ENCODE measurements around the gene ISG15.
"Not testable (repeated sequence)": the region's sequence is repeated elsewhere in the genome, so short reads cannot be mapped to it uniquely, and the experiment has no call there.

Gene ISG15

GRCh38 chr1:1030867-1031658 is 17.8 kb downstream of the ISG15 start:
- not testable (repeated sequence) for DNase-seq

GRCh38 chr1:1031659-1032235 is 18.4 kb downstream of the ISG15 start:
- DNase-seq: no peak

- DNase-seq: no peak
Observed at GRCh38 chr1:1032424-1032823, 19.1 kb downstream of the ISG15 start.

GRCh38 chr1:1033009-1033587 is 19.8 kb downstream of the ISG15 start:
- DNase-seq: peak; percentile 73

- no peak for DNase-seq
Observed at GRCh38 chr1:1033731-1034438, 20.6 kb downstream of the ISG15 start.

- DNase-seq: no peak
Observed at GRCh38 chr1:1034439-1034781, 21.1 kb downstream of the ISG15 start.

GRCh38 chr1:1035291-1035943 is 22.1 kb downstream of the ISG15 start:
- no peak for DNase-seq

- DNase-seq: no peak
Observed at GRCh38 chr1:1037366-1038327, 24.4 kb downstream of the ISG15 start.

GRCh38 chr1:1038694-1039093 is 25.4 kb downstream of the ISG15 start:
- no peak for DNase-seq

- no peak for DNase-seq
Observed at GRCh38 chr1:1039145-1039910, 26.0 kb downstream of the ISG15 start.

GRCh38 chr1:1040004-1040991 is 27.0 kb downstream of the ISG15 start:
- peak; percentile 77 for DNase-seq

GRCh38 chr1:1041092-1041523 is 27.8 kb downstream of the ISG15 start:
- no peak for DNase-seq

- DNase-seq: no peak
Observed at GRCh38 chr1:1041873-1042272, 28.6 kb downstream of the ISG15 start.

GRCh38 chr1:1042835-1043234 is 29.5 kb downstream of the ISG15 start:
- DNase-seq: no peak

GRCh38 chr1:1043411-1043810 is 30.1 kb downstream of the ISG15 start:
- no peak for DNase-seq

- no peak for DNase-seq
Observed at GRCh38 chr1:1043921-1044320, 30.6 kb downstream of the ISG15 start.

GRCh38 chr1:1044455-1045078 is 31.3 kb downstream of the ISG15 start:
- no peak for DNase-seq

- no peak for DNase-seq
Observed at GRCh38 chr1:1045129-1045528, 31.8 kb downstream of the ISG15 start.

- DNase-seq: no peak
Observed at GRCh38 chr1:1046243-1046642, 32.9 kb downstream of the ISG15 start.

All from central memory CD4-positive, alpha-beta T cell (primary cell).